ENCODE measurements around the gene LPCAT2. TPM values are rescaled to one million over a fixed set of nuclear protein-coding genes. Genes with fewer than 3 reads are reported as not detected.

Gene LPCAT2
- total RNA-seq, 2 donors from 2014 or later, result 0.30 to 3.0 TPM

DNA sequence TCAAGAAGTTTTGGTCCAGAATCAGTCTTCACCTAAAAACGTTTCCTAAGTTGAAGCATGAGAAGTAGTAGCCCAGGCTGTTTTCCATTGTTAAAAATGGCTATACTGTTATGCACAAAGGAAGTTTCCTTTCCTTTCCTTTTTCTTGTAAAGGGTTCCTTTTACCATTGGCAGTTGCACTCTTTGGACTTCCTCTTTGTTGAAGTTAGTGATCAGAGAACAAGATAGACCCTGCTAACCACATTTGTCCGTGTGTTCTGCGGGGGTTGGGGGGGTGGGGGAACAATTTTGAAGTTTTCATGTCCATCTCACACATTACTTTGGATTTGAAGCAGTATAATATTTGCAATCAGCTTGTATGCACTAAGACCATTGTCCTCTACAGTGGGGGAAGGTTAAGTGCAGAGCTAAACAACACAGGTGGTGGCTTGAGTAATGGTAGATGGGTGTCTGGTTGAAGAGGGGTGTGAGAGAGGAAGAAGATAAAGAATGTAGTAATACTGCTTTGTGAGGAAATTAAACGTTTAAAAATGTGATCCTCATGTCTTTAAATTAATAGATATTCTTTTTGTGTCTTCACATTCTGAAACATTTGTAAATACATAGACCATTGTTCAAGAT is 1.4 kb downstream of the LPCAT2 start:
- no peaks in the 10 kb centered on the region for H3K9me3 Mint-ChIP-seq

DNA sequence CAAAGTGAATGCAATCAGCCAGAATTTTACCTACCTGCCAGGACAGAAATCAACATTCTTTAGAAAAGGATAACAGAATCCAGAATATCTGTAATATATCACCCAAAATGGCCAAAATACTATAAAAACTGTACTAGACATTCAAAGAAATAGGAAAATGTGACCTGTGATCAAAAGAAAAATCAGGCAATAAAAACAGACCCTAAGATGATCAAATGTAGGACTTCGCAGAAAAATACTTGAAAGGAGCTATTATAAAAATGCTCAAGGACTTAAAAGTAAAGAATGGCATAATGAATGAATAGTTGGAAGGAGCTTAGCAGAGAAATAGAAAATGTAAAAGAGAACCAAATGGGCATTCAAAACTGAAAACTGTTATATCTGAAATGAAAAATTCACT is 4.1 kb downstream of the LPCAT2 start:
- ATAC-seq, result no peak
- Mint-ChIP-seq H3K9me3 (no peaks in the 10 kb centered on the region), H3K27ac (no peak overlapping the region), H3K36me3 (peaks cover 17 to 18% of the 10 kb centered on the region in 2 donors)
- no peak for DNase-seq (ENCODE audit: low spot score in 2 of 2)

More for the DNA sequence above, 1.4 kb downstream of the LPCAT2 start:
- H3K27ac Mint-ChIP-seq, result no peak overlapping the region
- DNase-seq (ENCODE audit: low spot score in 2 of 2), result no peak
- no peak for ATAC-seq
- peaks cover 17 to 22% of the 10 kb centered on the region in 2 donors for H3K36me3 Mint-ChIP-seq

DNA sequence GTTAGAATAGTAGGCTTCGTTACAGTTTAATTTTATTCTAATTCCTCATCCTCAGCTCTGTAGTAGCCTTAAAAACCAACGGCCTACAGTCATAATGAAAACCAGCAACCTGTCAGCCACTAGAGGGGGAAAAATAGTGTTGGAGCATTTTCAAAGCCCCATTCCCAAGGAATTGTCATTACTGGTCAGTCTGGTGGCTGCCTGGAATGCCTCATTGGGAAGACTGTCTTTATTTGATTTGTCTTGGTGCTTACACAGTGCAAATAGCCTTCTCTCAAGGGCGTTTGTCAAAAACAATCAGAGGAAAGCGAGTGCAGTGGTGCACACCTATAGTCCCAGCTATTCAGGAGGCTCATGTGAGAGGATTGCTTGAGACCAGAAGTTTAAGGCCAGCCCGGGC is 4.7 kb downstream of the LPCAT2 start:
- no peak overlapping the region for H3K27ac Mint-ChIP-seq
- DNase-seq (ENCODE audit: low spot score in 2 of 2), result no peak
- peaks cover 0 to 4% of the 10 kb centered on the region in 2 donors for H3K9me3 Mint-ChIP-seq
- peaks cover 15 to 17% of the 10 kb centered on the region in 2 donors for H3K36me3 Mint-ChIP-seq
- ATAC-seq, result no peak

DNA sequence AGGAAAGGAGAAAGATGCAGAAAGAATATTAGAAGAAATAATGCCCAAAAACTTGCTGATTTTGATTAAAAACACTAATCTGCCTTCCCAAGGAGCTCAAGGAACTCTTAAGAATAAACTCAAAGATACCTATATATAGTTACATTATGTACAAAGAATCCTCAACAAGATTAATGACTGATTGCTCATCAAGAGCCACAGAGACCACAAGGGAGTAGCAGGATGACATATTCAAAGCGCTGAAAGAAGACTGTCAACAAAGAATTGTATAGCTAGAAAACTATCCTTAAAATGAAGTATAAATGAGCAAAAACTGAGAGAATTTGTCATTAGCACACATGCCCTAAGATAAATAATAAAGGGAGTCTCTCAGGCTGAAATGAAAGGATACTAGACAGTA is 6.2 kb downstream of the LPCAT2 start:
- peaks cover 5 to 11% of the 10 kb centered on the region in 2 donors for H3K36me3 Mint-ChIP-seq
- peaks cover 0 to 4% of the 10 kb centered on the region in 2 donors for H3K9me3 Mint-ChIP-seq
- DNase-seq (ENCODE audit: low spot score in 2 of 2), result no peak
- H3K27ac Mint-ChIP-seq, result no peak overlapping the region
- peak in 1 of 2 donors; percentile 51 for ATAC-seq

DNA sequence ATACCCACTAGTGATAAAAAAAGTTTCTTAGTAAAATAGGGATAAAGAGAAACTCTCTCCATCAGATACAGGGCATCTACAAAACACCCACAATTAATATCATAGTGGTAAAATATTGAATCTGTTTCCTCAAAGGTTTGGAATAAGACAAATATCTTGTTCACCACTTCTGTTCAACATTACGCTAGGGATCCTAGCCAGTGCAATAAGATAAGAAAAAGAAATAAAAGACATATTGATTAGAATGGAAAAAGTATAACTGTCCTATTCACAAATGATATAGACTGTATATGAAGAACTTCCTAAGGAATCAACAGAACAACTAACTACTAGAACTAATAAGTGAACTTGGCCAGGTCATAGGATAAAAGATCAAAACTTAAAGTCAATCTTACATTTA is 12.9 kb downstream of the LPCAT2 start:
- no peak for DNase-seq (ENCODE audit: low spot score in 2 of 2)
- peaks cover 0 to 9% of the 10 kb centered on the region in 2 donors for H3K9me3 Mint-ChIP-seq
- no peak overlapping the region for H3K27ac Mint-ChIP-seq
- H3K36me3 Mint-ChIP-seq, result no peaks in the 10 kb centered on the region
- ATAC-seq, result no peak

DNA sequence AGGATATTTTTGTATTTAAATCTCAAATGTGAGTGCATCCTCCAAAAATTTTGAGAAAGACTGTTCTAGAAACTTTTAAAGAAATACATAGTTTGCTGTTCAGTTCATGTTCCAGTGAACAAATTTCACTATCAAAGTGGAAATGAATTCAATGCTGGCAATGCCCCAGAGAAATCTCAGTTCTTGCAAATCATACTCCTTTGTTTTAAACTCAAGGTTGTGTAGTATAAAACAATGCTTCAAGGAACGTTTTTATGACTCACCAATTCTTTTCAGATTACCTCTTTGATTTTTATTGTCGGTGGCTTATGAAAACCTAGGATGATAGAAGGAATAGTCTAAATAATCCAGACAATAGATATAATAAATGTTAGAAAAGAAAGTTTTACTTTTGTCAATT is 17.6 kb downstream of the LPCAT2 start:
- Mint-ChIP-seq H3K36me3 (no peaks in the 10 kb centered on the region), H3K27ac (no peak overlapping the region), H3K9me3 (peaks cover 0 to 5% of the 10 kb centered on the region in 2 donors)
- DNase-seq (ENCODE audit: low spot score in 2 of 2) (no peak), ATAC-seq (no peak)

DNA sequence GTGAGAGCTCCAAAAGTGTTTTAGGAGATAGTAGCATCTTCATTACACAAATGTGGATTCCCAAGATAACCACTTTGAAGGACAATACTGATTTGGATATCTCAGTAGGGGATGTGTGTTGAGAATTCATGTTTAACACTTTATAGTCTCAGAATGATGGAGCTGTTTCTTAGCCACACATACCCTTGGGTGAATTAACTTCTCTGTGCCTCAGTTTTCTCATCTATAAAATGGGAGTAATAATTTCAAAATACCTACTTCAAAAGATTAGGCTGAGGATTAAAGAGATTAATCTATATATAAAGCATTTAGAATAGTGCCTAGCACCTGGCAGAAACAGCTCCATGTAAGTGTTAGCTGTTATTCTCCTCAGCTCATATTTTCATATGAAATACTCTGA is 19.0 kb downstream of the LPCAT2 start:
- no peaks in the 10 kb centered on the region for H3K9me3 Mint-ChIP-seq
- DNase-seq (ENCODE audit: low spot score in 2 of 2) (no peak), ATAC-seq (no peak)
- no peak overlapping the region for H3K27ac Mint-ChIP-seq
- H3K36me3 Mint-ChIP-seq, result no peaks in the 10 kb centered on the region

DNA sequence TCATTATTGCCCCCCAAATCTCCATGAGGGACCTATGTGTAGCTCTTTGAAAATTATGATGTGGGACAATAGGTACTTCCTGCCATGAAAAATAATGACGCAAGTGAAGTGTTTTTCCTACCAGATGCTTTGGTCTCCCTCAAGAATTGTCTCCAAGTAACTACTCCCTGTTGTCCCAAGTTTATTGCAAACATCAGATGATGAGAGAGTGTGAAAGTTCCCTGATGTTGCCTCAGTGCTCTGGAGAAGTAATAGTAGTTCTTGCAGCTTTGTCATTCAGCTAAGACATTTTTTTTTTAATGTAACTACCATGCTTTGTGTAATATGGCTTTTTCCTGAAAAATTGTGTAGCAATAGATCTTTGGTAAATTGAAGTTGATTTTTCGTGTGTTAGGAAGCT is 20.1 kb downstream of the LPCAT2 start:
- ATAC-seq (no peak), DNase-seq (ENCODE audit: low spot score in 2 of 2) (no peak)
- Mint-ChIP-seq H3K9me3 (no peaks in the 10 kb centered on the region), H3K27ac (no peak overlapping the region), H3K36me3 (no peaks in the 10 kb centered on the region)

DNA sequence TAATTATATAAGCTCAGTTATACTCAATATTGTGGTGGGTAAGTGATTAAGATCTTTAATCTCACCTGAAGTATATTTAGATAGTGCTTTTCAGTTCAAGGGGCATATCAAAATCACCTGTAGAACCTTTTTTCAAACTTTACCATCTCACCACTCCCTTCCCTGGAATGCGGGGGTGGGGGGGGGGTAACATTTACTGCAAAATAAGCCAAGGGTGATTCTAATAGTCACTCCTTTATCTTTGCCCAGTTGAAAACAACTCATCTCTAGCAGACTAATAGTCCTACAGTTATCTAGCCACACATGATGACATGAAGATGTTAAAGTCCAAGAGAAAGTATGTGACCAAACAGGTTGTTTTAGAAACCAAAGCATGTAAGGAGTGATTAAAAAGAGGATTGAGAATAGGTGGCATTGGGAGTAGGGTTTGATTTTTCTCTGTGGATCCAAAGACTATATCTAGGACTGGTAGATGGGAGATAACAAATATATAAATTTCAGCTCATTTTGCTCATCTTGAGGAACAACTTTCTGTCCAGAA is 21.5 kb downstream of the LPCAT2 start:
- Mint-ChIP-seq H3K9me3 (no peaks in the 10 kb centered on the region), H3K27ac (no peak overlapping the region), H3K36me3 (no peaks in the 10 kb centered on the region)
- DNase-seq (ENCODE audit: low spot score in 2 of 2) (no peak), ATAC-seq (no peak)

DNA sequence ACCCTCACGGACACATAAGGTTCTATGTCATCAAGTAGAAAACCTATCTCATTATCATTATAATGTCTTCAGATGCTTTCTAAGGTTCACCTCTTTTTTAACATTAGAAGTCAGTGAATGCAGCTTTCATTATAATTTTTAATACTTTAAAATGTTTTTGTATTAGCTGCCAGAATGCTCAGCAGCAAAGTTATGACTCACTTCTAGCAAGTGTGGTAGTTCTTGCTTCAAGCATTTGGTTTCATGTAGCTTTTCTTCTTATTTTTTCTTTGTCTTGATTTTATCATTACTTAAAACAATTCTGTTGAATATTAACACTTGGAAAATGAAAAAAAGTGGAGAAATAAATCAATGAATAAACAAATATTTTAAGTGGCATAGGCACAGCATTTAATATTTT is 23.4 kb downstream of the LPCAT2 start:
- ATAC-seq, result no peak
- DNase-seq (ENCODE audit: low spot score in 2 of 2), result no peak
- Mint-ChIP-seq H3K36me3 (no peaks in the 10 kb centered on the region), H3K9me3 (no peaks in the 10 kb centered on the region), H3K27ac (no peak overlapping the region)

DNA sequence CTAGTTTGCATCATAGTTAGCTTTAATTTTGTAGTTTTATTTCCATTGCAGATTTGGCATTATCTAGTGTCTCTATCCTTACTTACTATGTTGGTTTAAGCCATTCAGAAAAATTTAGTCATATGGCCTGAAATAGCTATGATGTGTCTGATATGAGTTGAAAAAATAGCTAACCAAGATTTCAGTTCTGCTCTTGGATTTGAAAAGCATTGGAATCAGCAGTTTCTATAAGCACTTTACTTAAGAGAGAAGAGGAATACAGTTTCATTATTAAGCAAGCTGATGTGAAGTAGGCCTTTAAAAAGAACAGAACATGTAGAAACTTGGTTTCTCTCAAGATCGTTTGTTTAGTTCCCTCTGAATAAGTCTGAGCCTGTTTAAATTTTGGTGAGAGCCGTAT is 25.9 kb downstream of the LPCAT2 start:
- Mint-ChIP-seq H3K27ac (no peak overlapping the region), H3K9me3 (no peaks in the 10 kb centered on the region), H3K36me3 (no peaks in the 10 kb centered on the region)
- ATAC-seq (no peak), DNase-seq (ENCODE audit: low spot score in 2 of 2) (no peak)

DNA sequence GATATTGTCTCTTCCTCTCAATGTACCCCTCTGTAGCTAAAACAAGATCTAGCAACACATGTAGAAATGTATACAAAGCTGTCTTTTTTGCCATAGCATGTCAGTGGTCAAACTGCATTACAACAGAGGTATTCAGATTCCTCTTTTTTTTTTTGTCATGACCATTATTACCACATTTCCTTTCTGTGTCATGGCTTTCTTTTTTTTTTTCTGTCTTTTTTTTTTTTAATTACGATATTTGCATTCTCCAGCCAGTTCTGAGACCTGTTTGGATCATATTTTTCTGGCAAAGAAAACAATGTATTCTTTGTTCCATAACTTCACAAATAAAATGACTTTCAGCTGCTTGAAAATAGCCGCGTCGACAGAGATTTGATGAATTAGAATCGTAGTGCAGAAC is 30.2 kb downstream of the LPCAT2 start:
- Mint-ChIP-seq H3K9me3 (no peaks in the 10 kb centered on the region), H3K27ac (no peak overlapping the region), H3K36me3 (no peaks in the 10 kb centered on the region)
- ATAC-seq (no peak), DNase-seq (ENCODE audit: low spot score in 2 of 2) (no peak)

DNA sequence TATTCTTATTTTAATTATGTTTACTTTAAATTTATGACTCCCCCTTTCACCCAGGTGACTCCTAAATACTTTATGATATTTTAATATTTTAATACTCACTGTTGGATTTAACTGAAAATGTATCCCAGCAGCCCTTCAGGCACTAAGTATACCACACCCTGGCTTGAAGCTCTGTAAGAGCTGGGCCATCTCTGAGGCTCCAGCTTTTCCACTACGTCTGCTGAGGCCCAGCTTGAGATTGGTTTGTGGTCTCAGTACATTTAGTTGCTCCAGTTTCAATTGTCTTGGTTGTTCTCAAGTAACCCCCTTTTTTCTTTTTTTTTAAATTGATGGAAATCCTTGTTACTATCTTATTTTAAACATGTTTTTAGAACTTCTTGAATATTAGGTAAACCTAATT is 30.6 kb downstream of the LPCAT2 start:
- DNase-seq (ENCODE audit: low spot score in 2 of 2) (no peak), ATAC-seq (no peak)
- H3K9me3 Mint-ChIP-seq, result no peaks in the 10 kb centered on the region
- H3K36me3 Mint-ChIP-seq, result no peaks in the 10 kb centered on the region
- no peak overlapping the region for H3K27ac Mint-ChIP-seq

DNA sequence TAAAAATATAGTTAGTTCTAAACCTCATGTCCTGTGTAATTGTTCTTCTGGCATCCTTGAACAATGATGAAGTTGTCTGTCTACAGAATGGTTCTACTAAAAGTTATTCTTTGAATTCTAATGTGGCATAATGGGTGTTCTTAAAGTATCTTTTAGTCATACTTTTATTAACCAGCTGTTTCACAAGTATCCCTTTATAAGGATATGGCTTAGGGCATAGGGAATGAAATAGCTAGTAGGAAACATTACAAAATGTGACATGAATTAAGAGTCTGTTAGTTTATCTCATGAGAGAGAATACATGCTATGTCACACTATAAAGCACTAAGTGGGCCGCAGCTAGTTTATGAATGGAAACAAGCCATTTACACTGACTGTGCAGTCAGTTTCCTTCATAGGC is 31.3 kb downstream of the LPCAT2 start:
- H3K36me3 Mint-ChIP-seq, result no peaks in the 10 kb centered on the region
- ATAC-seq (no peak), DNase-seq (ENCODE audit: low spot score in 2 of 2) (no peak)
- no peaks in the 10 kb centered on the region for H3K9me3 Mint-ChIP-seq
- H3K27ac Mint-ChIP-seq, result no peak overlapping the region

DNA sequence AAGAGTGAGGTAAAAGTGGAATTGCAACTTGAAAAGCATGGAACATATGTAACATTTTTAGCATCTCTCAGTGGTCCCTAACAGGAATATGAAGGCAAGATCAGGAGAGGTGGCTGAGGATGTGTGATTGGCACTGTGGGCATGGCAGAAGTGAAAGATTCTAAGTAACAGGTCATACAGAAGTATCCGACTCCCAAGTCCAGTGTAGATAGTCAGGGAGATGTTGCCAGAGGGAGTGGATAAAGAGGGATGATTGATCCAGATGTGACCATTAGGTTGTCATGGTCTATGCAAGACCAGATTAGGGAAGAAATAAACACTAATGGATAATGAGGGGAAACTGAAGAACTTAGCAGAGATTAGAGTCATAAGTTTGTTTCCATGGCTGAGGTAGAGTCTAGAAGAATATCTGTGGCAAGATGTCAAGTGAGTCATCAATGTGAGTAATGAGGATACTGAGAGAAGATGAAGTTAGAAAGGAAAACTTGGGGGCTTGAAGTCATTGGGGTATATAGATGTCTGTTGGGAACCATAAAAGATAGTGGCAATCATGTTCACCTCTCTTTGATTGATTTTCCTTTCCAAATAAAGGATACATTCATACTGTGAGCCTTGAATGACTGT is 33.7 kb downstream of the LPCAT2 start:
- DNase-seq (ENCODE audit: low spot score in 2 of 2) (no peak), ATAC-seq (peak; percentile 52 to 96)
- Mint-ChIP-seq H3K27ac (no peak overlapping the region), H3K9me3 (no peaks in the 10 kb centered on the region), H3K36me3 (no peaks in the 10 kb centered on the region)

DNA sequence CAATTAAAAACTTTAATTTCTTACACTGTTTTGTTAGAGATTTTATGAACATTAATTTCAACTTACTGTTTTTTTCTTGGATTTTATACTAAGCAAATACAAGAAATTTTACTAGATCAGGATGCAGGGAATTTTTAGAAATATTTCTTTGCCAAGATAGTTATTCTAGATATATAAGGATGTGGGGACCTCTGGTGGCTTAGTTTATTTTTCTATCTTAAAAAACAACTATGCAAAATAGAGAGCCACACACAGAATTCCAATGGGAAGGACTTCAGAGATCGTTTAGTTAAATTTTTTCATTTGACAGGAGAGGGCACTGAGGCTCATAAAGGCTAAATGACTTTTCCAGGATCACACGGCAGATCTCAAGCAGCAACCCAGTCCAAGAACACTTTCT is 34.6 kb downstream of the LPCAT2 start:
- DNase-seq (ENCODE audit: low spot score in 2 of 2) (no peak), ATAC-seq (no peak)
- H3K9me3 Mint-ChIP-seq, result no peaks in the 10 kb centered on the region
- no peak overlapping the region for H3K27ac Mint-ChIP-seq
- no peaks in the 10 kb centered on the region for H3K36me3 Mint-ChIP-seq

DNA sequence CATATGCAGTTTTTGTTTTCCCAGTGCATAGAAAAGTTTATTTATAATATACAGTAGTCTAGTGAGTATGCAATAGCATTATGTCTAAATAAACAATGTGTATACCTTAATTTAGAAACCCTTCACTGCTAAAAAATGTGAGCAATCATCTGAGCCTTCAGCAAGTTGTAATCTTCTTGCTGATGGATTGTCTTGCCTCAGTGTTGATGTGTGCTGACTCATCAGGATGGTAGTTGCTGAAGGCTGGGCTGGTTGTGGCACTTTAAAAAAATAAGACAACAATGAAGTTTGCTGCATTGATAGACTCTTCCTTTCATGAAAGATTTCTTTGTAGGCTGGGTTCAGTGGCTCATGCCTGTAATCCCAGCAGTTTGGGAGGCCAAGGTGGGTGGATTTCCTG is 43.7 kb downstream of the LPCAT2 start:
- Mint-ChIP-seq H3K27ac (no peak overlapping the region), H3K36me3 (no peaks in the 10 kb centered on the region), H3K9me3 (peaks cover 0 to 3% of the 10 kb centered on the region in 2 donors)
- ATAC-seq (no peak), DNase-seq (ENCODE audit: low spot score in 2 of 2) (no peak)

DNA sequence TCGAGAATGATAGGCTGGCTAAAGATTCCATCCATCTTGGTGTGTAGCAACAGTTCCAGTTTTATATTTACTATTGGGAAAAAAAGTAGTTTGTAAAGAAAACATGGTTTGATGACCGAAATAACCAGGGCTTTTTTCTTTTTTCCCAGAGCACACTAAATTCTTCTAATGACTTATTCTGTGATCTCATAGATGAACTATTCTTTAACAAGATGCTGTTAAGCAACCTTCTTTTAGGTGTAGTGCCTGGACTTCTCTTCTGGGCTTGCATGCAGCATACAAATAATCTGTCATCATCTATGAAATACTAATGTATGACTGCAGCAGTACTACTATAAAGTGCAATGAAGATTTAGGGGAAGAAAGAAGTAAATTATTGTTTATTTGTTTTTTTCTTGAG is 46.6 kb downstream of the LPCAT2 start:
- no peaks in the 10 kb centered on the region for H3K36me3 Mint-ChIP-seq
- peaks cover 0 to 3% of the 10 kb centered on the region in 2 donors for H3K9me3 Mint-ChIP-seq
- ATAC-seq (no peak), DNase-seq (ENCODE audit: low spot score in 2 of 2) (no peak)
- H3K27ac Mint-ChIP-seq, result no peak overlapping the region
